DND-41 (cell line): ENCODE measurements around the gene TLX1.

ENCODE experiments used
- ATAC-seq: fragments of 200-7000 bp; cut with Tn5 transposase; 3 replicates; pipeline ENCODE4 v1.9.1; 2021; ENCODE audit warnings: low read depth; ENCODE audit not compliant: insufficient read depth
- DNase-seq: peaks from one replicate; pipeline ENCODE4 v3.0.0-alpha.2; 2020
- H2AFZ ChIP-seq: 2 replicates; pipeline ENCODE4 v1.6.0; 2012; ENCODE audit warnings: low read depth, low read length
- H3K27ac ChIP-seq: 2 replicates; pipeline ENCODE4 v1.5.1; 2012; ENCODE audit warnings: low read length, inconsistent platforms
- H3K27me3 ChIP-seq: fragments of 200-600 bp; sonication (generic); 2 replicates; pipeline ENCODE4 v1.6.0; 2012; ENCODE audit warnings: low read length, mild to moderate bottlenecking, inconsistent platforms; ENCODE audit not compliant: insufficient read depth, poor library complexity
- H3K36me3 ChIP-seq: 2 replicates; pipeline ENCODE4 v1.5.1; 2012; ENCODE audit warnings: low read length, inconsistent platforms; ENCODE audit not compliant: insufficient read depth
- H3K4me1 ChIP-seq: 2 replicates; pipeline ENCODE4 v1.5.1; 2012; ENCODE audit warnings: mild to moderate bottlenecking, low read length; ENCODE audit not compliant: insufficient read depth
- H3K4me2 ChIP-seq: 2 replicates; pipeline ENCODE4 v1.6.0; 2012; ENCODE audit warnings: mild to moderate bottlenecking, moderate library complexity, low read length, inconsistent platforms; ENCODE audit not compliant: insufficient read depth
- H3K4me3 ChIP-seq, 2 experiments: fragments of 200-600 bp in 1 of 2; shearing (Covaris generic) in 1 of 2; 2 replicates each; pipeline ENCODE4 v1.5.1; 2012 to 2016; ENCODE audit warnings: inconsistent platforms in 2 of 2, low read length in 2 of 2, mild to moderate bottlenecking in 2 of 2, low read depth in 1 of 2, moderate library complexity in 1 of 2
- H3K79me2 ChIP-seq: 2 replicates; pipeline ENCODE4 v1.6.0; 2012; ENCODE audit warnings: low read length, inconsistent platforms; ENCODE audit not compliant: insufficient read depth
- H3K9ac ChIP-seq: 2 replicates; pipeline ENCODE4 v1.6.0; 2012; ENCODE audit warnings: low read depth, mild to moderate bottlenecking, inconsistent platforms, low read length, moderate library complexity
- H3K9me3 ChIP-seq: 2 replicates; pipeline ENCODE4 v1.5.1; 2012; ENCODE audit warnings: low read length, moderate library complexity, mild to moderate bottlenecking, inconsistent platforms; ENCODE audit not compliant: insufficient read depth, severe bottlenecking
- H4K20me1 ChIP-seq: 2 replicates; pipeline ENCODE4 v1.6.0; 2012; ENCODE audit warnings: low read length; ENCODE audit not compliant: insufficient read depth
- EZH2 ChIP-seq: IDR thresholded peaks from 3 replicates; pipeline ENCODE4 v1.6.1; 2012; ENCODE audit warnings: borderline replicate concordance, low read depth, mild to moderate bottlenecking, moderate library complexity, low read length, inconsistent platforms; ENCODE audit not compliant: severe bottlenecking
- TF ChIP-seq, protein P1 (sequence below): IDR thresholded peaks from 2 replicates; pipeline ENCODE4 v1.5.1; 2012; ENCODE audit warnings: borderline replicate concordance, low read length, moderate library complexity, mild to moderate bottlenecking; ENCODE audit not compliant: poor library complexity, severe bottlenecking; ENCODE audit errors: extremely low read depth

TLX1 gene

DNA sequence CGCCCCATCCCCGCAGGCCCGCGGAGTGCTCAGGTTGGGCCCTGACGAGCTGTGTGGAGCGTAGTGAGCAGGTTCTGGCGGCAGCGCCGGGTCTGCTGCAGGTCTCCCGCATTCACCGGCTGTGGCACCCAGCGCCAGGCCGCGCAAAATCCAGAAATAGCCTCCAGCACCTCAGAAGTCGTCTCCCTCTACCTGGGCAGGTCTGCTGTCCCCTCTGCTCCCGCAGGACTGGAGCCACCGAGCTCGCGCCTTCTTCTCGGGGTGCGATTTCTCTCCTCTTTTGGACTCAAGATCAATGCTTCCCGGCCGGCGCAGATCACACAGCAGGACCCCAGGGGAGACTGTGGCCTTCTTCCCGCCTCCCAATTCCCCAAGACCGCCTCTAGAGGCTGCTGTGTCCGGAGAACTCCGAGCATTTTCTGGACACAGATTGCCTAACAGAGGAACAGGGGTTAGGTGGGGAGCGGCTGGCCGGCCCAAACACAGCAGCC, 8.4 kb downstream of the TLX1 start:
- no peak overlapping the region for H3K4me3 ChIP-seq
- ATAC-seq = no peak
- no peak overlapping the region for H3K9ac ChIP-seq
- no peaks in the 10 kb centered on the region for H3K79me2 ChIP-seq
- TF ChIP-seq, protein P1, sequence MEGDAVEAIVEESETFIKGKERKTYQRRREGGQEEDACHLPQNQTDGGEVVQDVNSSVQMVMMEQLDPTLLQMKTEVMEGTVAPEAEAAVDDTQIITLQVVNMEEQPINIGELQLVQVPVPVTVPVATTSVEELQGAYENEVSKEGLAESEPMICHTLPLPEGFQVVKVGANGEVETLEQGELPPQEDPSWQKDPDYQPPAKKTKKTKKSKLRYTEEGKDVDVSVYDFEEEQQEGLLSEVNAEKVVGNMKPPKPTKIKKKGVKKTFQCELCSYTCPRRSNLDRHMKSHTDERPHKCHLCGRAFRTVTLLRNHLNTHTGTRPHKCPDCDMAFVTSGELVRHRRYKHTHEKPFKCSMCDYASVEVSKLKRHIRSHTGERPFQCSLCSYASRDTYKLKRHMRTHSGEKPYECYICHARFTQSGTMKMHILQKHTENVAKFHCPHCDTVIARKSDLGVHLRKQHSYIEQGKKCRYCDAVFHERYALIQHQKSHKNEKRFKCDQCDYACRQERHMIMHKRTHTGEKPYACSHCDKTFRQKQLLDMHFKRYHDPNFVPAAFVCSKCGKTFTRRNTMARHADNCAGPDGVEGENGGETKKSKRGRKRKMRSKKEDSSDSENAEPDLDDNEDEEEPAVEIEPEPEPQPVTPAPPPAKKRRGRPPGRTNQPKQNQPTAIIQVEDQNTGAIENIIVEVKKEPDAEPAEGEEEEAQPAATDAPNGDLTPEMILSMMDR = no peak
- no peak for TF ChIP-seq EZH2
- H2AFZ ChIP-seq = no peak overlapping the region
- H3K27me3 ChIP-seq = peaks cover 3% of the 10 kb centered on the region
- no peaks in the 10 kb centered on the region for H3K36me3 ChIP-seq
- no peaks in the 10 kb centered on the region for H3K9me3 ChIP-seq
- H4K20me1 ChIP-seq = no peaks in the 10 kb centered on the region
- H3K4me1 ChIP-seq = peaks cover 9% of the 10 kb centered on the region
- H3K27ac ChIP-seq = no peak overlapping the region
- no peak overlapping the region for H3K4me2 ChIP-seq
- DNase-seq = no peak

DNA sequence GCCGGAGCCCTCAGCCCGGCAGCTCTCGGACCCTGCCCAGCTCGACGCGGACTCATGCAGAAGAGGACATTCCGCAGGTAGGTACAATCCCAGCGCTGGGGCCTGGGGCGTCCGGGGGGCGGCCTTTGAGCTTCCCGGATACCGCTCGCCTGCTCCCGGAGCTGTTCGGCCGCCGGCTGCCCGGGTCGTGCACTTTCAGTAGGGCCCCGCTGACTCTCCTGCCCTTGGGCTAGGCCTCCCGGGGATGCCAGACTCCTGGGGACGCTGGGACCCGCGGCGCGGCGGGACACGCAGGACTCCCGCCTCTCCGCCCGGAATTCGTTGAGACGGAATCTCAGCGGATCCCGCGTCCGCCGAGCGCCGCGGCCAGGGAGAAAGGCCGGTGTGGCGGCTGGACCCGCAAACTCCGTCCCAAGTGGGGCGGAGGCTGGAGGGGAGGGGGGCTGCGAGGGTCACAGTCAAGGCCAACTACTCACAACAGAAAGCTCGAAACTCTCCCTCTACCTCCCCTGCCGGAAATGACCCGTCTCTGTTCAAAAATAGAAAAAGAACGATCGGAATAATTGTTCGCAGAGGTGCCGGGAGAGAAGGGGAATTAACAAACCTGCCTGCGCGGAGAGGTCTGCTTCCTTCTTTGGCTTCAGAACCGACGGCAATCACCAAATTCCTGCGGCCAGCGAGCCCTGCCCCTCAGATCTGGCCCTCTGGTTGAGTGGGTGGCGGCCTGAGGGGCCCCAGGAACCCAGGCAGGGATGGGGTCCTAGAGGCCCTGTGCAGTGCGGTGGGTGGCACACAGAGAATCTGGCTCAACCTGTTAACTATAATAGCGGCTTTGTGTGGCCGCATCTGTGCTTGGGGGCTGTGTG, 9.2 kb downstream of the TLX1 start:
- Histone ChIP-seq H3K4me1 (peaks cover 9% of the 10 kb centered on the region), H3K36me3 (no peaks in the 10 kb centered on the region), H3K27me3 (peaks cover 12% of the 10 kb centered on the region), H3K27ac (no peak overlapping the region), H4K20me1 (no peaks in the 10 kb centered on the region; the same call in 1 of the 2 replicates), H3K4me3 (no peak overlapping the region), H2AFZ (no peak overlapping the region), H3K9ac (no peak overlapping the region), H3K9me3 (no peaks in the 10 kb centered on the region), H3K79me2 (no peaks in the 10 kb centered on the region), H3K4me2 (no peak overlapping the region)
- no peak for TF ChIP-seq EZH2
- TF ChIP-seq, protein P1 = no peak
- no peak for DNase-seq
- no peak for ATAC-seq

DNA sequence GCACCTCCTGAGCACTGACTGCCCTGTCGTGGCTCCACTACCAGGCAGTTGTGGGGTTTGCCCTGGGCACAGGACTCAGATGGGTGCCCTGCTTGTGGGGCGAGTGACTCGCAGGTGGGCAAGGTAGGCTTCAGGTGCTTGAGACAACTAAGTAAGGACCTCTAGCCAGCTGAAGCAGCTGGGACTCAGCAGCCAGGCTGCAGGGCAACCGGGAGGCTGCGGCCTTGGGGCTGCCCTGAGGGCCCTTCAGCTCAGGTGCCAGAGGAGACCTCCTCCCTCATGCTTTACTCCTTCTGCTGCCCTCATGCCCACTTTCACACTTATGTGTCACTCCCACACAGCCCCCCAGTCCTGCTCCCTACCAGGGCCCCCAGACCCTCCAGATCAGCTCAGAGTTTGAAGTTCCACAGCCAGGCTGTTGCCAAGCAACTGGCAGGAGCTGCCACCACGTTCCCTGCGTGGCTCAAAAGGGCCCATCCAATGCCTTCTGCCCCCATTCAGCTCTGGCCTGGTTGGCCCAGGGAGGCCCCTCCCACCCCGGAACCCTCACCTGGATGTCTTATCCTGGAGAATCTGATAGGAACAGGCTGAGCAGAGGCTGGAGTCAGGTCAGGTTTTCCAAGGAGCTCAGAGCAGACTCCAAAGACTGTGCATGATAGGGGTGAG, 10.0 kb downstream of the TLX1 start:
- H3K4me3 ChIP-seq = no peak overlapping the region
- no peaks in the 10 kb centered on the region; the same call in 1 of the 2 replicates for H4K20me1 ChIP-seq
- no peak for ATAC-seq

More for the DNA sequence above, 10.0 kb downstream of the TLX1 start:
- Histone ChIP-seq H3K9me3 (no peaks in the 10 kb centered on the region), H3K36me3 (no peaks in the 10 kb centered on the region), H3K27ac (no peak overlapping the region), H3K27me3 (peaks cover 19% of the 10 kb centered on the region), H3K9ac (no peak overlapping the region), H3K4me1 (peaks cover 9% of the 10 kb centered on the region), H3K79me2 (no peaks in the 10 kb centered on the region), H2AFZ (no peak overlapping the region), H3K4me2 (no peak overlapping the region)
- DNase-seq = no peak
- TF ChIP-seq EZH2 = no peak
- TF ChIP-seq, protein P1 = no peak
